GM19452 (cell line): ENCODE measurements around the gene TMEM169.

Source experiments
- ATAC-seq: cut with Tn5 transposase; IDR thresholded peaks from one replicate; pipeline ENCODE4 v1.9.1; 2021; ENCODE audit not compliant: unreplicated experiment

TMEM169 gene

DNA sequence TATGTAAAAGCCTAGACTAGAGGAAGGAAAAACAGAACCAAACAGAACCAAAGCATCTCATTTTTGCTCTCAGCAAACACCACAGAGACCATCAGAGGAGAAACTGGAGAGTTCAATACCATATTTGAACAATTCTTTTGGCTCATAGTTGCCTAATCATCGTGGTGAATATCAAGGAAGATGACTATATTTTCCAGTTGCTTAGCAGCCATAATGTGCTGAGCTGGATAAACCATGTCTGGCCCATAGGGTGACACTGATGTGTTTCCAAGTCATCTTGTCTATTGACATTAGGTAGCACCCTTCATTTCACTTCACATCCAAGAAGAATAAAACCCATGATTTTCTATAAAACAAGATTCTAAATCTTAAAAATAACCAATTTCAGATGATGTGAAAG lies 21.5 kb downstream of the TMEM169 start:
- ATAC-seq, result no peak

DNA sequence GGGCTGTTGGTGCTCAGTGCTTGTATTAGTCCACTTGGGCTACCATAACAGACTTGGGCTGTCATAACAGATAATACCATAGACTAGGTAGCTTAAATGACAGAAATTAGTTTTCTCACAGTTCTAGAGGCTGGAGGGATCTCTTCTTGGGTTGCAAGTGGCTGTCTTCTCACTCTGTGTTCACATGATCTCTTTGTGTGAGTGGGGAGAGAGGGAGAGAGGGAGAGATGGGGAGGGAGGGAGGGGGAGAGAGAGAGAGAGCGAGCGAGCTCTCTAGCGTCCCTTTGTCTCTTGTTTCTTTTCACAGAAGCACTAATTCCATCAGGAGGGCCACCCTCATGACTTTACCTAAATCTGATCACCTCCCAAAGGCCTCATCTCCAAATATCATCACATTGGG lies 23.0 kb downstream of the TMEM169 start:
- ATAC-seq, result no peak

DNA sequence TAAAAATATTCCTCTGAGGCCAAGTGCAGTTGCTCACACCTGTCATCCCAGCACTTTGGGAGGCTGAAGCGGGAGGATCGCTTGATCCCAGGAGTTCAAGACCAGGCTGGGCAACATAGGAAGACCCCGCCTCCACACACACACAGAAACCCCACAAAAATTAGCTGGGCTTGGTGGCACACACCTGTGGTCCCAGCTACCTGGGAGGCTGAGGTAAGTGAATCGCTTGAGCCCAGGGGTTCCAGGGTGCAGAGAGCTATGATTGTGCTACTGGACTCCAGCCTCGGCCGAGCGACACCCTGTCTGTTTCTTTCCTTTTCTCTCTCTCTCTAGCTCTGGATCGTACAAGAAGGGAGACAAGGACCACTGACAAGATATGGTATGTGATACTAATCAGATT lies 25.6 kb downstream of the TMEM169 start:
- ATAC-seq, result no peak

DNA sequence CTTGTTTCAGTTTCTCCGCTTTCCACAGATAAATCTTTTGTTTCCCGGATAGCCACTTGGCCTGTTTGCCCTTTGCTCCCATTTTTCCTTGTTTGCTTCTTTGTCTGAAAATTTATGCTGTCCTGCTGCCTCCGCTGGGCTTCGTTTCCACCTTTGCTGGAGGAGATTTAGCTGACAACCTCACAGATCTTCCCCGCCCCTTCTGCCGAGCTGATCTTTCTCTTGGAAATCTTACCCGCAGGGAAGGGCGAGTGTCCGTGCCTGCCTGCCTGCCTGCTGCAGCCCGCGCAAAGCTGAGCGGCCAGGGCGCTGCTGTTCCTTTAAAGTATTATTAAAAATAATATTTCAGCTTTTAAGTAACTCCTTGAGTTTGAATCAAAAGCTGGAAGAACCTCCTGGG lies 26.0 kb downstream of the TMEM169 start:
- no peak for ATAC-seq

DNA sequence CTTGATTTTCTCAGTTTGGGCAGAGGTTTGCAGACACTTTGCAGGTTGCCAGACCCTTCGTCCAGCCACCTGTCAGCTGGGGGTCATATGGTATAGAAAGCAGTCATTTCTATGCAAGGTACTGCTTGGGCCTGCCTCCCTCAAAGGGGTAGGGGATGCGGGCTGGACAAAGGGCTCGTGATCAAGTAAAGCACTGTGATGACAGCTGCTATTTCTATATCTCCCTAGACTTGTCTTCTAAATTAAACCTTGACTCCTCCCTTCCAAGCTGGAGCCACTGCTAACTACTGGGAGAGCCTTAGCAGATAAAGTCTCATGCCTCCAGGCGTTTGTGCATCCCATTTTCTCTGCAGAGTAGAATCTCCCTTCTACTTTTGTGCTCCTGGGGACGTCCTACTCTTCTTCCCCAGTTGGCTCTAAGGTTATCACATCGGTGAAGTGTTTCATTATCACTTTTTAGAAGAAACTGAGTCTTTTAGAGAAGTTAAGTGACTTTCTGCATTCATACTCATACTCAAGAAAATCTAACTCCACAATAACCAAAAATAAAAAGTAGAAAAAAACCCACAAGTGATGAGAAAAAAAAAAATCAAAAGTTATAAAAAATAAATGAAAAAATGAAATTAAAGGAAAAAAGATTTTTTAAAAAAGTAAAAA lies 26.7 kb downstream of the TMEM169 start:
- no peak for ATAC-seq

DNA sequence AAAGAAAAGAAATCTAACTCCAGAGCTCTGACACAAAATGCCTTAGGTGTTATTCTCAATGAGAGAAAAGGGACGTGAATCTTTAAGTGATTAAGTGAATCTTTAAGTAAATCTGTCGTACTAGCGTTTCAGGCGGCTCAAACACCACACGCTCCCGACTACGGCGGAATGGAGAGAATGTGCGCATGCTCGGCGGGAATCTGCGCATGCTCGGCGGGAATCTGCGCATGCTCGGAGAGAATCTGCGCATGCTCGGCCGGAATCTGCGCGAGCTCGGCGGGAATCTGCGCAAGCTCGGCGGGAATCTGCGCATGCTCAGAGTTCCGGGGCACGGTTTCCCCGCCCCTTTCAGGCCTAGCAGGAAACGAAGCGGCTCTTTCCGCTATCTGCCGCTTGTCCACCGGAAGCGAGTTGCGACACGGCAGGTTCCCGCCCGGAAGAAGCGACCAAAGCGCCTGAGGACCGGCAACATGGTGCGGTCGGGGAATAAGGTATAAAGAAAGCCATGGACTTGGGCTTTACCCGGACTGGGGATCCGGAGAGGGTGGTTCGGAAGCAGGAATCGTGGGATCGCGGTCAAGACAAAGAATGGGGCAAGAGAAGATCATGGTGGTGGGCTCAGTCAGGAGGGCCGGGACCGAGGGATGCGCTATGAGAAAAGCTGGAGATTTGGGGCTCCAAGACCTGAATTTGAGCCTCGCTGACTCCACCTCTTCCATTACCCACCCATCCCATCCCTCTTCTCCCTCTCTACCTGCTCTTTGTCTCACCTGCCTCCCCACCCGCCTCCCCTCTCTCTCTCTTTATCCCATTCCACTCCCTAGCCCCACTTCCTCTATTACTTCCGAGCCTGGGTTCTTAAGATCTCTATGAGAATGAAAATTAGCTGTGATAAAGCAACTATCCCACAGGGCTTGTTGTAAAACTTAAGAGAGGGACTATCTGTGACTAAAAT lies 27.5 kb downstream of the TMEM169 start, which contains the start of gene XRCC5:
XRCC5 (plus strand) TSS at position 382 of the 955 bp plus-strand sequence; CDS start at position 471, 89 bp downstream.
- ATAC-seq, result peak; percentile 49

DNA sequence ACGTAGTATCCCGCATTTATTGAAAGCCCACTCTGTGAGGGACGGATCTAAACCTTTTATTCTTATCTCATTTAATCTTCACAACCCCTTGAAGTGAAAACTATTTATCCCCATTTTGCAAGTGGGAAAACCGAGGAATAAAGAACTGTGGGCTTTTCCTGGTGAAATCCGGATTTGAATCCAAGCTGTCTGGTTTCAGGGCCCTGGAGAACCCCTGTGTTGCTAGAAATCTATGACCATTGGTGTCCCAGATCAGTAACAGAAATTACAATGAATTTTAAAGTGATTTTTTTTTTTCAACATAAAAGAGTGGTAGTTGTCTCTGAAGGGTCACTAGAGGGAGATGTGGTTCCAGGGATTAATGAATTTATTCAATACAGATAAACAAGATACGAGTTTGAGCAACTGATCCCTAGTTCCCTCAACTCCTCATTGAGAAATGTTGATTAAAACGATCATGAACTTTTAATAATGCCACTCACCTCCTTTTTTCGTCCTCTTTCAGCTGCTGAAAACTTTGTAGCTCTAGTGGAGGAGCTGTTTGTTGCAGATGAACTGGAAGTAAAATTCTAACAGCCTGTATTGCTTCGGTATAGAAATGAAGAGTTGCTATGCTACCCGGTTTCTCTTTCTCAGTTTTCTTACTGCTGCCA lies 28.4 kb downstream of the TMEM169 start:
- no peak for ATAC-seq

DNA sequence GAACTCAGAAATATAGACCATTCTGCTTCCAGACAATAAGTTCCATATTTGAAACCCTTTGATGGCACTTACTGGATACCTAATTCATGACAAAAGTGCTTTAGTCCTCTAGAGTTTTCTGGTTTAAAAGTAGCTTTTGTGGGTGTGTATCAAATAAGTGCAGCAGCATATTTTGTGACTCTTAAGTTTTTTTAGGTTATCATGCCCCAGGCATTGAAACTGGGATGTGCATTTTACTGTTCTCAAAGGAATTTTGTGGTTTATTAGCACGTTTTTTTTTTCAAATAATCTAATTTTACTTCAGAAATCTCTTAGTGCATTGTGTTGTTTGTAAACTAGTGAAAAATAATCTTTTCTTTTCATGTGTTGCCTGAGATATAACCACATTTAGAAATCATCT lies 28.9 kb downstream of the TMEM169 start:
- ATAC-seq, result no peak

DNA sequence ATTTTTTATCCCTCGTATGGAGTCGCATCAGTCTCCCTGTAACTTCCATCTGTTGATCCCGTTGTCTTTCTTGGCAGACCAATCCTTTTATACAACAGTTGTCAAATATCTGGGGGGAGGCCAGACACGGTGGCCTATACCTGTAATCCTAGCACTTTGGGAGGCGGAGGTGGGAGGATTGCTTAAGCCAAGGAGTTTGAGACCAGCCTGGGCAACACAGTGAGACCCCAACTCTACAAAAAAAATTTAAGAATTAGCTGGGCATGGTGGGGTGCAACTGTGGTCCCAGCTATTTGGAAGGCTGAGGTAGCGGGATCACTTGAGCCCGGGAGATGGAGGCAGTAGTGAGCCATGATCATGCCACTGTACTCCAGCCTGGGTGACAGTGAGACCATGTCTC lies 29.4 kb downstream of the TMEM169 start:
- no peak for ATAC-seq

DNA sequence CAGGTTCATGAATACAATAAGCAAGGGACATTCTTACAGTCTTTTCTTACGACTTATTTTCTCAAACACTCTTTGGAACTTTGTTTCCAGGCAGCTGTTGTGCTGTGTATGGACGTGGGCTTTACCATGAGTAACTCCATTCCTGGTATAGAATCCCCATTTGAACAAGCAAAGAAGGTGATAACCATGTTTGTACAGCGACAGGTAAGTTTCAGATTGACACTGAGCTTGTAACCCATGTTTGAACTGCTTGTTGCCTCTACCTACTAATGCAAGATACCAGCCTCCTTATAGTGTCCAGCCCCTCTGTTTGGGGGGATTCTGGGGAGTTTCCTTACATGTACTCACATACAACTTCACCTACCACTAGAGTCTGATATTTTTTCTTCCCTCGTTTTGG lies 31.2 kb downstream of the TMEM169 start:
- ATAC-seq, result no peak

DNA sequence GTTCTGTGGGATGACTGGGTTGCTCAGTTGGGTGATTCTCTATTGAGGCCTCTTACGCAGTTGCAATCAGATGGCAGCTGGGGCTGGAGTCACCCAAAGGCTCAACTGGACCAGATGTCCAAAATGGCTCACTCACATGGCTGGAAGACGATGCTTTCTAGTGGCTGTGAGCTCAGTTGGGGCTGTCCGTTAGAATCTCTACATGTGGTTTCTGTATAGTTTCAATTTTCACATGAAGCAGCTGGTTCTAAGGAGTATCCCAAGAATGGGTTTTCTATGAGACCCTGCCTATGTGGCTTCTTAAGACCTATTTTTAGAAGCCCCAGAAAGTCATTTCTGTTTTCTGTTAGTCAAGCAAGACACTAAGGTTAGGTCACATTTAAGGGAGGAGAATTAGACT lies 31.9 kb downstream of the TMEM169 start:
- peak; percentile 69 for ATAC-seq

DNA sequence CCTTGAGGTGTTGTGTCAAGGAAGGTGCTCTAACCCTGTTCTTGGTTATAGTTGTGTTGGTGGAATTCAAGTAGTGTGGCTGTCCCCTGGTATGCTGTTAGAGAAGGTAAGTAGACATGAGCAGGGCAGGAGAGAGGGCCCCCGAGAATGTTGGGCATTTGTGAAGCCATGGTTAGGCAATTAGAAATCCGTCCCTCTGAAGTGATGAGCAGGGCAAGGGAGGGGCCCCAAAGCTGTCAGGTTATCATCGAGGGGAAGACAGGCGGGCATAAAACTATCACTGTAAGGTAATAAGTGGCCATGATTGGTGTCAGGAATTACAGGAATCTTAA lies 32.6 kb downstream of the TMEM169 start:
- ATAC-seq, result no peak

DNA sequence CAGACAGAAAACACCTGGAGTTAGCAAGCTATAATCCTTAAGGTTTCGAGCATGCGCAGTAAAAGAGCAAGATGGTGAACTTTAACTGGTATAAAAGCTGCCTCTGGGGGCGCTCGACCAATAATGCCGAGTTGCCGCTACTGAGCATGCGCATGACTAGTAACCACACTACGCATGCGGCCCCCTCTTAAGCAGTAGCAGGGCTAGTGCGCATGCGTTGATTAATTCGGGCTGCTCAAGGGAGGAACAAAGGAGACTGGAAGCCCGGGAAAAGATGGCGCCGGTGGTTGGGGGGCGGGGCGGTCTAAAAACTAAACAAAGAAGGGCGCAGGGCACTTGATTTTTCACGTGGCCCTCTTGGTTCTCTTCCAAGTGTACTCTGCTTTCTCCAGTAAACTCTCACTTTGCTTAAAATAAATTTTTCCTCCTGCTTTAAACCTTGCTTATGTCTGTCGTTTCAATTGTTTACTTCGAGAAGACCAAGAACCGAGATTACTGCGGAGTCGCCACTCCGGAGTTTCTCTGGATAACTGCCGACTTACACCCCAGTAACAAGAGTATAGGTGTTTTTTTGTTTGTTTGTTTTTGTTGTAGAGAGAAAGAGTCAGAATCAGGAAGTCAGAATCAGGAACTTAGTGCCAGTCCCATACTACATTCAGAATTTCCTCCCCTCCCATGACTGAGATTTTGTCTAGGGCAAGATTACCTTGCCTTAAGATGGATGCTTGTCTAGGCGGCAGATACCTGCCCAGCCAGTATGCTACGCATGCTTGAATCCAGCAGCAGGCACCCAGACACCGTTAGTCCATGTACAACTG lies 33.2 kb downstream of the TMEM169 start:
- peak; percentile 38 for ATAC-seq

DNA sequence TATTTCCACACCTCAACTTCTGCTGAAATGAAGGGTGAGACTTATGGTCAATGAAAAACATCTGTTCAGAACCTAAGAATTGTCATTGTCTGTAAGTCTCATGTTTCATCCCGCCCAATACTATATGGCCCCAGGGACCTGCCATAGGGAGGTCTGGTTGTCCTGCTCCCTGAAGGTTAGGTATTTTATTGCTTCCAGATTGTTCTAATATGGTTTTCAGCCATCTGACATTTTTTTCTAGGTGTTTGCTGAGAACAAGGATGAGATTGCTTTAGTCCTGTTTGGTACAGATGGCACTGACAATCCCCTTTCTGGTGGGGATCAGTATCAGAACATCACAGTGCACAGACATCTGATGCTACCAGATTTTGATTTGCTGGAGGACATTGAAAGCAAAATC lies 34.7 kb downstream of the TMEM169 start:
- ATAC-seq, result no peak

DNA sequence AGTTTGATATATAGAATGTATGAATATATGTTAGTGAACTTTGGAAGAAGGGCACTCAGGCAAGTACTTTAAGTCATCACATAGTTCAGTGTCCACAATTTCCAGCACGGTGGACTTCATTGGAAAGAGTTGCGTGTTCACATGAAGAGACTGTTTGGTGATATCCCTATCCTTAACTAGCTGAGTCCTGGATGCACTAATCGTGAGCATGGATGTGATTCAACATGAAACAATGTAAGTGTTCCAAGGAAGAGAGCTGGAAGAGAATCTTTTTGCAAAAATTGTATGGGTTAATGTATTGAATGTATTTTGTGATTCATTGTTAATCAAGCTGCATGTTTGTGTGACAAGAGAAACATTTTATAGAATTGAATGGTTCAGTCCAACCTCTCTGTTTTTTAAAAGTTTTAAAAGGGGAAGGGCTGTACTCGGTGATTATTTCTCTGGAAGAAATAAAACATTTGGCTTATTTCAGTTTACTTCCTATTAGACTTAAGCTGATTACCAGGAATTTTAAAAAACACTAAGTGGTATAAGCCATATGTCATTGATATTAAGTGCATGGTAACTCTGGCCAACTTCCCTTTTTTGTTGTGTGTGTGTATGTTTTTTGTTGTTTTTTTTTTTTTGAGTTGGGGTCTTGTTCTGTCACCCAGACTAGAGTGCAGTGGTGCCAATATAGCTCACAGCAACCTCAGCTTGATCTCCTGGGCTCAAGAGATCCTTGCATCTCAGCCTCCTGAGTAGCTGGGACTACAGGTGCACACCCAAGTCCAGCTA lies 36.0 kb downstream of the TMEM169 start:
- no peak for ATAC-seq

DNA sequence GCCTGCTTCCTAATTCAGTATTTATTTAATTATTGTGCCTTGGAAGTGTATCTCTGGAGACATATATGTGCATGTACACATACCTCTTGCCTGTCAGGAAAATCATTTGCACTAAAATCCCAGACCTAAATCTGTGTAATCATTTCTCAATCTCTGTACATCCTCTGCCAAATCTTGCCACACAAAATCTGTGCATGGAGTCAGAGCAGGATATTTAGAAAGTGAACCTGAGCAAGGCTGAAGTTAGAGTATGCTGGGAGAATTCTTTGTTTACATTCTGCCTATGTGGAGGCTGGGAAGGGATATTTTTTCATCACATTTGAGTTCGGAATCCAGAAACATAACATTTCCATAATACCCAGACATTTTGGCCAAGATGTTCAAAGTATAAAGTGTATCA lies 36.8 kb downstream of the TMEM169 start:
- ATAC-seq, result no peak

DNA sequence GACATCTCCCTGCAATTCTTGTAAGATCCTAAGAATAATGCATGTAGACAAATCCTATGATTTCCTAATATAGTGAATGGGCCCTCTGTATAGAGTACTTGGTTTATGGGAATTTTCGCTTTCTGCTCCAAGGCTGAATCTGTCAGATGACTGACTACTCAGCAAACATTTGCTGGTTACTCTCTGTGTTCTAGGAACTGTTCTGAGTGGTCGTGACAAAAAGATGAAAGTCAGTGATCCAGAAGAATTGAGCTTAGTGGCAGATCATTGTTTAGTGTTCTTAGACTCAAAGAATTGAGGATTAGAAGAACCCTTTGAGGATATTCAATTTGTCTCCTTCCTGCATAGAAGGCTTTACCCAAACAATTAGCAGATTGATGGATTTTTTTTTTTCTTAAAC lies 37.4 kb downstream of the TMEM169 start:
- no peak for ATAC-seq

DNA sequence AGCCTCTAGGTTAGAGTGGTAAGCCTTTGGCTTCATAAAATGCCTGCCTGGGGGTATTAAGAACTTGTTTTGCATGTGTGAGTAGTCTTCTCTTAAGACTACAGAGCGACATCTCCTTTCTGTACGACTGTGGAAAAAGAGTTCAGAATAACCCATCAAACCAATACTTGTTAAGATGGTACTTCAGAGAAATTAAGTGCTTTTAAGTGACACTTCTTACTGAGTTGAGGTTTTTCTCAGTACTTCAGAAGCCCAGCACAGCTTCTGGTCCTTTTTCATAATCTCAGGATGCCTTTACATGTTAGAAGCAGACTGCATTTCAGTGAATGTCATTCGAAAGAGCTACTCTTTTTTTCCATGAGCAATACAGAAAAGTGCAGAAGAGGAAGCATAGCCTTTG lies 38.3 kb downstream of the TMEM169 start:
- ATAC-seq, result no peak

DNA sequence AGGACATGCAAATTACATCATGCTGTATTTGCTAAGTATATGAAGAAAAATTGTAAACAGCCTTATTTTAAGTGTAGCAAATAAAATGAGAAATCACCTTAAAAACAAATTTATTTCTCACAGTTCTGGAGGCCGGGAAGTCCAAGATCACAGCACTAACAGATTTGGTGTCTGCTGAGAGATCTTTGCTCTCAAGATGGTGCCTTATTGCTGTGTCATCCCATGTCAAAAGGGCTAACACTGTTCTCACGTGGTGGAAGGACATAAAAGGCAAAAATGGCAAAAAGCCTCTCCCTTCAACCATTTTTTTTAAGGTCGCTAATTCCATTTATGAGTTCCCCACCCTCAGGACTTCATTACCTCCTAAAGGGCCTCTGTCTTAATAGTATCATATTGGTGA lies 39.5 kb downstream of the TMEM169 start:
- ATAC-seq, result no peak

DNA sequence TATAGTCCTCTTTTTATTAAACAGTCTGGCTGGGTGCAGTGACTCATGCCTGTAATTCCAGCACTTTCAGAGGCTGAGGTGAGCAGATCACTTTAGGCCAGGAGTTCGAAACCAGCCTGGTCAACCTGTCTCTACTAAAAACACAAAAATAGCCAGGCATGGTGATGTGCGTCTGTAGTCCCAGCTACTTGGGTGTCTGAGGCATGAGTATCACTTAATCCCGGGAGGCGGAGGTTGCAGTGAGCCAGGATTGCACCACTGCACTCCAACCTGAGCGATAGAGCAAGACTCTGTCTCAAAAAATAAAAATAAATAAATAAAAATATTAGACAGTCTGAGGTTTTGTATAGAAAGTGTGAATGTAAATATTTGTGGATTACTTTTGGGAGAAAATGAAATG lies 45.2 kb downstream of the TMEM169 start:
- no peak for ATAC-seq
